ENCODE measurements around the gene SLC46A3.
A peak's percentile ranks its signal among the peaks of the same experiment; 100 is the strongest.

The SLC46A3 gene, protein sequence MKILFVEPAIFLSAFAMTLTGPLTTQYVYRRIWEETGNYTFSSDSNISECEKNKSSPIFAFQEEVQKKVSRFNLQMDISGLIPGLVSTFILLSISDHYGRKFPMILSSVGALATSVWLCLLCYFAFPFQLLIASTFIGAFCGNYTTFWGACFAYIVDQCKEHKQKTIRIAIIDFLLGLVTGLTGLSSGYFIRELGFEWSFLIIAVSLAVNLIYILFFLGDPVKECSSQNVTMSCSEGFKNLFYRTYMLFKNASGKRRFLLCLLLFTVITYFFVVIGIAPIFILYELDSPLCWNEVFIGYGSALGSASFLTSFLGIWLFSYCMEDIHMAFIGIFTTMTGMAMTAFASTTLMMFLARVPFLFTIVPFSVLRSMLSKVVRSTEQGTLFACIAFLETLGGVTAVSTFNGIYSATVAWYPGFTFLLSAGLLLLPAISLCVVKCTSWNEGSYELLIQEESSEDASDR

DNA sequence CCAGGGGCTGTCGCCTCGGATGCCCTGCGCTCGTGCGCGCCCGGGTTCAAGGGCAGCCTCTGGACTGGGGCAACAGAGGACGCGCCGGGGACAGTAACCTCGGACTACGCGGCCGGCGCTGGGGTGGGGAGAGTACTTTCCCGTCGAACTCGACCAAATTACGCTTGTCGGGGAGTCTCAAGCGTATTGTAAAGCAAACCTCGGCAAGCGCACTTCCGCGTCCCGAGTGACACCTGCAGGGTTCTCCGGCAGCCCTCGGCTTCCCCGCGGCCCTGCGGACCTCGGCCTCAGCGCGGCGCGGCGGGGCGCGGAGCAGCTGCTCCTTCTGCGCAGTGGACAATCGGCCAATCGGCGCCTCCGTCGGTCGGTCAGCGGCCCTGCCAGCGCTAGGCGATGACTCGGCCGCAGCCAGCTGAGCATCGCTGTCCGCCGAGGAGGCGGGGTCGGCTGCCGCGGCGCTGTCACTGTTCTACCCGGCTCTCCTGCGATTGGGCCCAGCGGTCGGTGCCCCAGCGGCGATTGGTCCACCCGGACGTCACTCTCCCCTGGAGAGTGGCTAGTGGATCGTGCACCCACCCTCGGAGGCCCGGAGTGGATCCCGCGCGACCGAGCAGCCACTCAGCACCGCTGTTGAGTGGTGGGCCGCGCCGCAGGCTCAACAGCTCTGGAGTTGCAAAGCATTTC, at the start of gene SLC46A3:
TSS of gene SLC46A3 (minus strand) at position 428 of the 684 bp plus-strand sequence. CDS start 972 bp downstream, outside the sequence.
- DNase-seq (ENCODE audit: low spot score): peak; percentile 99
- peak within 1 kb of the TSS; percentile 72 for H3K4me3 ChIP-seq
- TF ChIP-seq, protein P1, sequence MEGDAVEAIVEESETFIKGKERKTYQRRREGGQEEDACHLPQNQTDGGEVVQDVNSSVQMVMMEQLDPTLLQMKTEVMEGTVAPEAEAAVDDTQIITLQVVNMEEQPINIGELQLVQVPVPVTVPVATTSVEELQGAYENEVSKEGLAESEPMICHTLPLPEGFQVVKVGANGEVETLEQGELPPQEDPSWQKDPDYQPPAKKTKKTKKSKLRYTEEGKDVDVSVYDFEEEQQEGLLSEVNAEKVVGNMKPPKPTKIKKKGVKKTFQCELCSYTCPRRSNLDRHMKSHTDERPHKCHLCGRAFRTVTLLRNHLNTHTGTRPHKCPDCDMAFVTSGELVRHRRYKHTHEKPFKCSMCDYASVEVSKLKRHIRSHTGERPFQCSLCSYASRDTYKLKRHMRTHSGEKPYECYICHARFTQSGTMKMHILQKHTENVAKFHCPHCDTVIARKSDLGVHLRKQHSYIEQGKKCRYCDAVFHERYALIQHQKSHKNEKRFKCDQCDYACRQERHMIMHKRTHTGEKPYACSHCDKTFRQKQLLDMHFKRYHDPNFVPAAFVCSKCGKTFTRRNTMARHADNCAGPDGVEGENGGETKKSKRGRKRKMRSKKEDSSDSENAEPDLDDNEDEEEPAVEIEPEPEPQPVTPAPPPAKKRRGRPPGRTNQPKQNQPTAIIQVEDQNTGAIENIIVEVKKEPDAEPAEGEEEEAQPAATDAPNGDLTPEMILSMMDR (IDR thresholded peaks at IDR 0.05): no peak
- peak within 1 kb of the TSS; percentile 92 to 94 for H3K27ac ChIP-seq

DNA sequence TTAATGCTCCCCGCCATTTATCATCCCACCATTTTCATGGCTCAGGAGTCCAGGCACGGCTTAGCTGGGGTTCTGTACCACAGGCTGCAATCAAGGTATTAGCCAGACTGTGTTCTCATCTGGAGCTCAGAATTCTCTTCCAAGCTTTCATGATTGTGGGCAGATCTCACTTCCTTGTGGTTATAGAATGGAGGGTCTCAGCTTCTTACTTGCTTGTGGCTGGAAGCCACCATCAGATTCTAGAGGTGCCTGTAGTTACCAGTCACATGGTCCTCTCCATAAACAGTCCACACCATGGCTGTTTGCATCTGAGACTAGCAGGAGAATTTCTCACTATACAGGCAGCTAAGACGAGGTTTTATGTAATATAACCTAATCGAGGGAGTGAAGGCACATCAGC, 45.1 kb upstream of the SLC46A3 start:
- Histone ChIP-seq H3K4me3 (no peak overlapping the region), H3K27ac (no peak overlapping the region)
- DNase-seq (ENCODE audit: low spot score): no peak
- TF ChIP-seq, protein P1 (IDR thresholded peaks at IDR 0.05): no peak

DNA sequence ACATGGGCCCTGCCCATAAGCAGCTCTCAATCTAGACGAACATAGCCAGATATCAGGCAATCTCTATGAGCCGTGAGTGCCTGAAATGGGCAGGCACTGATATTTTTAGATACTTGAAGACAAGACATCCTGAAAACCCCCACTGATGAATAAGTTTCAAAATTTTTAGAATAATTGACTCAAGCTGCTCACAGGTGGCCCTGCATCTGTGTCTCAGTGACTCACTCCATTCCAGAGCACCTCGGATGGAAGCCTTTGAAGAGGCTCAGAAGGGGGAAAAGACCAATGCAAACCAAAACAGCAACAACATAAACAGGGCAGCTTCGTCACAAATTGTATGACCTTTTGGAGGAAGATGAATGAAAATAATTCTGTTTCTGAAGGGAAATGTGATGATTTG, 42.8 kb upstream of the SLC46A3 start:
- TF ChIP-seq, protein P1 (IDR thresholded peaks at IDR 0.05): no peak
- H3K27ac ChIP-seq: no peak overlapping the region
- no peak overlapping the region for H3K4me3 ChIP-seq
- no peak for DNase-seq (ENCODE audit: low spot score)

DNA sequence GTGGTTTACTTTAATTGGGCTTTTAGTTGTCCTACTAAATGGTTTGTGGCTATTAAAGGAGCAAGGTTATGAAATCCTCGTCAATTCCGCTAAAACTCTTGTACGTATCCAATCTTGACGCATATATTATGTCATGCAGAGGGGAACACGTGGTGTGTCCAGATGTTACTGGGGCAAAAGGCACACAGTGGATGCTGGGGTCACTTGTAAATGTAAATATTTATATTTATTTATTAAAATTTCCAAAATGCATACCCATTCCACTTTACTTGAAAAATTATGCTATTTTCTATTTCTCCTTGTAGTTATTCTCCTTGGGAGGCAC, 36.7 kb upstream of the SLC46A3 start:
- no peak for DNase-seq (ENCODE audit: low spot score)
- TF ChIP-seq, protein P1 (IDR thresholded peaks at IDR 0.05): no peak
- Histone ChIP-seq H3K27ac (no peak overlapping the region), H3K4me3 (no peak overlapping the region)

DNA sequence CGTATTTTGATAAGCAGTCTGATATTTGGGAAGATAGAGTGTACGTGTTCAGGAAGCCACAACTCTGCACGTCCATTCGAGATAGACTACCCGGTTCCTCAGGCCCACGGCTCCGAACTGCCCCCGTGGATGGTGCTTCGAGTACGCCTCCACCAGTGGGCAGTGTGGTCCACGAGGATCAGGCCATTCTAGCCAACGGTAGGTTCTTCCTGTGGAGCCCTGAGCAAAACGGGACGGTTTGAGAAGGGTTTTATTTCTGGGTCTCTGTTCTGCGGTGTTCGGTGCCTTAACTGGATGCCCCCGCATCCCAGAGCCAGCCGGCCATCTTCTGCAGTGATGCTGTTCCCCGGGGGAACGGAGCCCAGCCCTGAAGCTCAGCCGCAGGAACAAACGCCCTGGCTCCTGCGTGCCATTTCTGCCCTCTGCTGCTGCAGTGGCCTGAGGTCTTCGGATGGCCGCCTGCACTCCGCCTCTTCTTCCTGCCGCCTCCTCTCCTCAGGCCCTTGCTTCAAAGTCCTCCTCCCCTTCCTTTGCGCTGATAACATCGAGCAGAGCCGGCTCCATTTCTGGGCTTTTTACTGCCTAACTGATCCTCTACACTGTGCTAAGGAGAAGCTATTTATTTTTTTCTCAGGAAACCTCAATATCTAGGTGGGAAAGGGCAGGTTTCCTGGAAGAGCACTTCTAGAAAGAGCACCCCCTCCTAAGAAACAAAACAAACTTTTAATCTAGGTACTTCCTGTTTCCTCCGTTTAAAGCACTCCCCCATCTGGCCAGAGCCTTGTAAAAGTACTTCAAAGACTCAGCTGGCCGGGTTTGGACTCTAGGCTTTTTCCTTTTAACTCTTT, 36.2 kb upstream of the SLC46A3 start:
- TF ChIP-seq, protein P1 (IDR thresholded peaks at IDR 0.05): no peak
- Histone ChIP-seq H3K4me3 (peak overlapping the region; percentile 57), H3K27ac (peak overlapping the region in 1 of 2 donors; percentile 55)
- DNase-seq (ENCODE audit: low spot score): no peak

DNA sequence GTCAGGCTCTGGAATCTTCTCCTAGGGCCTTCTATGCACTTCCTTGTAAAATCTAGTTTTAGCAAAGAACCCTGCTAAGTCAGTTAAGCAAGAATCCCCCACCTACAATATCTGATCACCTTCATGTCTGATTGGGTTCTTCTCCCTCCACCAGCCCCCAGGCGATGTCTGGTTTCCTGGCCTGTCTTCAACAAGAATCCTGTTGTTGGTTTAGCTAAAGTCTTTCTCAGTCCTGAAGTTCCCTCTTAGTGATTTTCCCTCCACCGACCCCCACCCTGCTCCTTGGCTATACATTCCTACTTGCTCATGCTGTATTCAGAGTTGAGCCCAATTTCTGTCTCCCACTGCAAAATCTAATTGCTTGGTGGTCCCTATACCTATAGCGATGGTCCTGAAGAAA, 35.2 kb upstream of the SLC46A3 start:
- TF ChIP-seq, protein P1 (IDR thresholded peaks at IDR 0.05): no peak
- no peak for DNase-seq (ENCODE audit: low spot score)
- Histone ChIP-seq H3K4me3 (no peak overlapping the region), H3K27ac (peak overlapping the region; percentile 18 to 55)

Measured in coronary artery (tissue), 2 donors.